ENCODE results near the gene NTN1. TPM values are rescaled to one million over a fixed set of nuclear protein-coding genes. Genes with fewer than 3 reads are reported as not detected.
A peak's percentile ranks its signal among the peaks of the same experiment; 100 is the strongest.
"Not testable (repeated sequence)": the region's sequence is repeated elsewhere in the genome, so short reads cannot be mapped to it uniquely, and the experiment has no call there.

NTN1 gene
- total RNA-seq: 0.41 and 0.60 TPM in 2 replicates

DNA sequence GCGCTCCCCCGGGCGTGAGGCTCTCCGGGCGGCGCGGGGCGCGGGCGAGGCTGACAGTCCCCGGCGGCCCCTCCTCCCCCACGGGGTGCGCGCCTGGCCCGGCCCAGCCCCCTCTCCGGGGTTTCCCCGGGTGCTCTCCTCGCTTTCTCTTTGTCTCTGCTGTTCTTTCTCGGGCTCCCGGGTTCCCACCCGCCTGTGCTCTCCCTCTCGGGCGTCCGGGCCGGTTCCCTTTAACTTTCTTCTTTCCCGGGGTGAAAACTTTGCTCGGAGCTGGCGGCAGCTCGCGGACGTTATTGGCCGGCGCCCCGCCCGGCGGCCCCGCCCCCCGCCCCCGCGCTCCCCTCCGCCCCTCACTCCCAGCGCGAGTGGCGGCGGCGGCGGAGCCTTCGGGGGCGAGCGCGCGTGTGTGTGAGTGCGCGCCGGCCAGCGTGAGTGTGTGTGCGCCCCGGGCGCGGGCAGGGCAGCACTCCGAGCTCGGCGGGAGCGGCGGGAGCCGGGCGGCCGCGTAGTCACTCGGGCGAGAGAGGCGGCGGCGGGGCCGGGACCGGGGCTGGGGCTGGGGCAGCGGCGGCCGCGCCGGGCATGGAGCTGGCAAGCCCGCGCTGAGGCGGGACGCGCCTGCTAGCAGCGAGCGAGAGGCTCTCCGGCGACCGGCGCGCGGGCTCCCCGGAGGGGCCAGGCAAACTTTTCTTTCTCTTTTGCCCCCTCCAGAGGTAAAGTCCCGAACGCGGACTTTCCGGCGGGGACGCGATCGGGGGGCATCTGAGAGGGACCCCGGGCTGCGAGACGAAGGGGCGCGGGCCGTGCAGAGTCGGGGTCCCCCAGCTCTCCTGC, at the start of gene NTN1:
TSS of gene NTN1 (plus strand) at position 353 of the 834 bp plus-strand sequence. CDS start 864 bp downstream, outside the sequence.
- intact Hi-C loops (cut with micrococcal nuclease): no loop called here
- peaks cover 54% of the 10 kb centered on the region for H3K27me3 Mint-ChIP-seq (ENCODE audit: low read depth)
- H3K9me3 Mint-ChIP-seq: no peaks in the 10 kb centered on the region
- DNase-seq (ENCODE audit: low spot score): peak; percentile 55
- H3K36me3 Mint-ChIP-seq (ENCODE audit: low read depth): peaks cover 2% of the 10 kb centered on the region
- H3K4me3 Mint-ChIP-seq (ENCODE audit: low read depth): peak within 1 kb of the TSS; percentile 79
- H3K27ac Mint-ChIP-seq: no peak within 1 kb of the TSS
- H3K4me1 Mint-ChIP-seq (ENCODE audit: low read depth): peaks cover 4% of the 10 kb centered on the region

DNA sequence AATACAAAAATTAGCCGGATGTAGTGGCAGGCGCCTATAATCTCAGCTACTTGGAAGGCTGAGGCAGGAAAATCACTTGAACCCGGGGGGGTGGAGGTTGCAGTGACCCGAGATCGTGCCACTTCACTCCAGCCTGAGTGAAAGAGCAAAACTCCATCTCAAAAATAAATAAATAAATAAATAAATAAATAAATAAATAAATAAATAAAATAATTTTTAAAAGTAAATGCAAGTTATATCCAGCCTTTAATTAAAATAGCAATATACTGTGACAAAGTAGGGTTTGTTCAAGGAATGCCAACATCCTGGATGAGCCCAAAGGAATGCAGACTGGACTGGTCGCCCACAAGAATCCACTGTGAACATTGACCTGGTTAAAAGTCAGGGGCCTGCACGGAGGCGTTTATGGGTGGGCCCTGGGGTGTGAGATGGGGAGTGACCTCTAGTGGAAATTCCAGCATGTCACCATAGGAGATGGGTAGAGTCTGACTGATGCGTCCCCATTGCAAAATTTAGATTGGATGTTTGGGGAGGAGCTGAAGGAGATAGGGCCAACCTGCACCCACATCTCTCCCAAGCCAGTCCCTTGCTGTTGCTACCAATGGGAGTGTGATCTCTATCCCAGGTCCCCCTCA, 46.1 kb upstream of the NTN1 start:
- peaks cover 2% of the 10 kb centered on the region for H3K27me3 Mint-ChIP-seq (ENCODE audit: low read depth)
- H3K4me1 Mint-ChIP-seq (ENCODE audit: low read depth): peaks cover 5% of the 10 kb centered on the region
- no peak overlapping the region for H3K4me3 Mint-ChIP-seq (ENCODE audit: low read depth)
- H3K9me3 Mint-ChIP-seq: peaks cover 12% of the 10 kb centered on the region
- no peak overlapping the region for H3K27ac Mint-ChIP-seq
- peaks cover 4% of the 10 kb centered on the region for H3K36me3 Mint-ChIP-seq (ENCODE audit: low read depth)
- no peak for DNase-seq (ENCODE audit: low spot score)
- intact Hi-C loops (cut with micrococcal nuclease): no loop called here

DNA sequence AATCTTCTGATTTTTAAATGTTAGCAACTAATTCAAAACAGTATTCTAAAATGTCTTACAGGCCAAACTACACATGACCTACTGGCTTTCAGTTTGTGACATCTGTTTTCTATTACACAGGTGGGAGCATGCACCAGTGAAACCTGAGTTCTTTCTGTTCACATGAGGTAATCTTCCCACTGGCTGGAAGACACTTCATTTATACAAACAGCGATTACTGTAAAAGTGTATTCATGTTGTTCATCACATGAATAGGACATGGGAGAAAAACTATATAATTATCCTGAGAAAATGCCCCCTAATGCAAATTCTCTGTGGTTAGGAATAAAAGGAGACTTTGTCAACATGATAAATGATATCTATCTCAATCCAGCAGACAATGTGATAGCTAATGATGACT, 44.7 kb upstream of the NTN1 start:
- H3K36me3 Mint-ChIP-seq (ENCODE audit: low read depth): no peaks in the 10 kb centered on the region

DNA sequence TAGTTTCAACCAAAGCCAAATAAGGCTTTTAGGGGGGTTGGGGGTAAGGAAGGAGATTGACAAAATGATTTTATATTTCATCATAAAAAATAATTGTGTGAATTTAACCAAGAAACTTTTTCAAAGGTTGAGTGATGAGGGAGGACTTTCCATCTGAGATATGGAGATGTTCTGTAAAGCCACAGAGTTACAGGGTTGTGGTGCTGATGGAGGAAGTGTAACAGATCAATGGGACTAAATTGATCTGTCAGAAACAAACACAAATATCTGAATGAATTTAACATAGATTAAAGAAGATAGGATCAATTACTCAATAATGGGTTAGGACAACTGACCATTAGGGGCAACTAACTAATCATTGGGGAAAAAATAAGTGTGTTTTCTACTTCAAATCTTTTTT, 41.6 kb upstream of the NTN1 start:
- peaks cover 7% of the 10 kb centered on the region for H3K4me1 Mint-ChIP-seq (ENCODE audit: low read depth)
- intact Hi-C loops (cut with micrococcal nuclease): no loop called here
- no peak for DNase-seq (ENCODE audit: low spot score)
- H3K9me3 Mint-ChIP-seq: no peaks in the 10 kb centered on the region
- no peak overlapping the region for H3K27ac Mint-ChIP-seq
- H3K4me3 Mint-ChIP-seq (ENCODE audit: low read depth): no peak overlapping the region
- peaks cover 2% of the 10 kb centered on the region for H3K27me3 Mint-ChIP-seq (ENCODE audit: low read depth)
- H3K36me3 Mint-ChIP-seq (ENCODE audit: low read depth): no peaks in the 10 kb centered on the region

More for the DNA sequence above, 44.7 kb upstream of the NTN1 start:
- intact Hi-C loops (cut with micrococcal nuclease): no loop called here
- H3K9me3 Mint-ChIP-seq: peaks cover 6% of the 10 kb centered on the region
- peaks cover 5% of the 10 kb centered on the region for H3K4me1 Mint-ChIP-seq (ENCODE audit: low read depth)
- H3K27me3 Mint-ChIP-seq (ENCODE audit: low read depth): peaks cover 2% of the 10 kb centered on the region
- no peak for DNase-seq (ENCODE audit: low spot score)
- H3K4me3 Mint-ChIP-seq (ENCODE audit: low read depth): no peak overlapping the region
- no peak overlapping the region for H3K27ac Mint-ChIP-seq

DNA sequence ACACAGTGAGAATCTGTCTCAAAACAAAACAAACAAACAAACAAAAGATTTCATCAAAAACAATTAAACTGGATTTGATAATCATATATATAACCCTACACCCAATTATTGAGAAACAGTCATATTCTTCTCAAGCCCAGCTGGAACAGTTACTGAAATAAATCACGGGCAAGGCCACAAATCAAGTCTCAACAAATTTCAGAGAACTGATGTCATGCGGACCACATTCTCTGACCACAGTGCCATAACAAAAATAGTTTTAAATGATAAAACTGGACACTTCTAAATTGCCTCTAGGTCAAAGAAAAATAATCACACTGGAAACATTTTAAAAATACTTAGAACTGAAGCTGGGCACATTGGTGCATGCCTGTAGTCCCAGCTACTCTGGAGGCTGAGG, 39.9 kb upstream of the NTN1 start:
- no peak for DNase-seq (ENCODE audit: low spot score)
- Mint-ChIP-seq H3K36me3 (ENCODE audit: low read depth) (no peaks in the 10 kb centered on the region), H3K4me1 (ENCODE audit: low read depth) (peaks cover 15% of the 10 kb centered on the region), H3K27ac (no peak overlapping the region), H3K27me3 (ENCODE audit: low read depth) (peaks cover 2% of the 10 kb centered on the region), H3K9me3 (peaks cover 14% of the 10 kb centered on the region), H3K4me3 (ENCODE audit: low read depth) (no peak overlapping the region)
- intact Hi-C loops (cut with micrococcal nuclease): no loop called here

DNA sequence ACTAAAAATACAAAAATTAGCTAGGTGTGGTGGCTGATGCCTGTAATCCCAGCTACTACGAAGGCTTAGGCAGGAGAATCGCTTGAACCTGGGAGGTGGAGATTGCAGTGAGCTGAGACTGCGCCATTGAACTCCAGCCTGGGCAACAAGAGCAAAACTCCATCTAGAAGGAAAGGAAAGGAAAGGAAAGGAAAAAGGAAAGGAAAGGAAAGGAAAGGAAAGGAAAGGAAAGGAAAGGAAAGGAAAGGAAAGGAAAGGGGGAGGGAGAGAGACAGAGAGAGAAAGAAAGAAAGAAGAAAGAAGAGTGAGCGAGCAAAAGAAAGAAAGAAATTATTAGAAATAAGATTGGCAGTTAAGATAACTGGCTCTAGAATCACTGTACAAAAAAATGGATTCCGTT, 37.1 kb upstream of the NTN1 start:
- H3K36me3 Mint-ChIP-seq (ENCODE audit: low read depth); H3K27me3 Mint-ChIP-seq (ENCODE audit: low read depth); DNase-seq (ENCODE audit: low spot score); H3K27ac Mint-ChIP-seq; intact Hi-C loops (cut with micrococcal nuclease); H3K4me3 Mint-ChIP-seq (ENCODE audit: low read depth): not testable (repeated sequence)
- peaks cover 16% of the 10 kb centered on the region for H3K4me1 Mint-ChIP-seq (ENCODE audit: low read depth)
- peaks cover 21% of the 10 kb centered on the region for H3K9me3 Mint-ChIP-seq

DNA sequence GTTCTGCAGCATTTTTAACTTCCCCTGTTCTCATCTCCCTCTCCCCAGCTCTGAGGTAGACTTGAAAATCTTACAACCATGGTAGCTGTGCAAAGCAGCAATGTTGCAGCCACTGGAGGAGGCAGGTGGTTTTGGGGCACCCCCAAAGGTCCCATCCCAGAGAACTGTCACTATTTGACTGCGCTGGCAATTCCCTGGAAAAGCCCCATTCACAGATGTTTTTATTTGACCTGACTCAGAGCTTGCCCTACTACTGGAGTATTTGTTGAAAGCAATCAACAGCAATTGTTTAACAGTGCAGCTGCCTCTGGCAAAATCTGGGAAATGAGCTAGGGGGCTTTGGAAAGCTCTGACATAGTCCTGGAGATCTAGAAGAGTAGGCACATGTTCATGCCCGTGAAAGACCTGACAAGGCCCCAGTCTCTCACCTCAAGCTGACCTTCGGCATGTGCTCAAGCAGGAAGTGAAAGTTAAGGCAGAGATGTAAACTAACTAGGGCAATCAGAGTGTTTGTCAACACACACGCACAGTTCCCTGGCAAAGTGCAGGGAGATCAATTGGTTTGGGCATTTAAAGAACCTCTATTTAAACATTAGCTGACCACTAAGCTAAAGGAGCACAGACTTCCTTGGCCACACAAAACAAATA, 36.1 kb upstream of the NTN1 start:
- Mint-ChIP-seq H3K27ac (no peak overlapping the region), H3K4me1 (ENCODE audit: low read depth) (peaks cover 11% of the 10 kb centered on the region), H3K36me3 (ENCODE audit: low read depth) (no peaks in the 10 kb centered on the region), H3K27me3 (ENCODE audit: low read depth) (no peaks in the 10 kb centered on the region), H3K9me3 (peaks cover 21% of the 10 kb centered on the region), H3K4me3 (ENCODE audit: low read depth) (no peak overlapping the region)
- no peak for DNase-seq (ENCODE audit: low spot score)
- intact Hi-C loops (cut with micrococcal nuclease): no loop called here

DNA sequence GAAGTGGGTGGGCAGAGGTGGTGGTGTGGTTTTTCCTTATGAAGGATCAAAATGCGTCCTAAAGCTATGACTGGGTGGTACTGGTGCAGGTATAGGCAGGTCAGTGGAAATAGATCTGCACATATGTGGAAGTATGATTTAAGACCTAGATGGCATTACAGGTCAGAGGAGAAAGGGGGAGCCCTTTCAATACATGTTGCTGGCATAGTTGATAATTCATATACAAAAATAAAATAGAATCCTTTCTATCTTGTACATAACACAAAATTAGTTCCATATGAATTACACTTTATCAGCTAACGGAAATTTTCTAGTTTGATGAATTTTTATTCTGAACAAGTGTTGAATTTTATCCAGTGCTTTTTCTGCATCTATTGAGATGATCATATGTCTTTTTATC, 35.0 kb upstream of the NTN1 start:
- no peaks in the 10 kb centered on the region for H3K36me3 Mint-ChIP-seq (ENCODE audit: low read depth)
- intact Hi-C loops (cut with micrococcal nuclease): no loop called here
- H3K27ac Mint-ChIP-seq: no peak overlapping the region
- peaks cover 12% of the 10 kb centered on the region for H3K4me1 Mint-ChIP-seq (ENCODE audit: low read depth)
- peaks cover 3% of the 10 kb centered on the region for H3K27me3 Mint-ChIP-seq (ENCODE audit: low read depth)
- peaks cover 21% of the 10 kb centered on the region for H3K9me3 Mint-ChIP-seq
- no peak overlapping the region for H3K4me3 Mint-ChIP-seq (ENCODE audit: low read depth)
- no peak for DNase-seq (ENCODE audit: low spot score)

DNA sequence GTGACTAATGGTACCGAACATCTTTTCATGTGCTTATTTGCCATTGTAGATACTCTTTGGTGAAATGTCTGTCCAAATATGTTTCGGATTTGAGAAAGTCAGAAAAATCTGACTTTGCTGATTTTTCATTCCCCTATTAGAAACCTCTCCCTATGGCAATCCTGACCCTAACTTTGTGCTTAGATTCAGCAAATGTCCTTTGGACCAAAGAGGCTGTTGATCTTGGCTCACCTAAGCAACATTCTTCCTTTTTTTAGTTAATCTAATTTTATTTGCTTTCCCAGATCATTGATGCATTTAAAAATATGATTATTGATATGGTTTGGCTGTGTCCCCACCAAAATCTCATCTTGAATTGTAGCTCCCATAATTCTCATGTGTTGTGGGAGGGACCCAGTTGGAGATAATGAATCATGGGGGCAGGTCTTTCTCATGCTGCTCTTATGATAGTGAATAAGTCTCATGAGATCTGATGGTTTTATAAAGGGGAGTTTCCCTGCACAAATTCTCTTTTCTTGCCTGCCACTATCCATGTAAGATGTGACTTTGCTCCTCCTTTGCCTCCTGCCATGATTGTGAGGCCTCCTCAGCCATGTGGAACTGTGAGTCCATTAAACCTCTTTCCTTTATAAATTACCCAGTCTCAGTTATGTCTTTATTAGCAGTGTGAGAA, 32.9 kb upstream of the NTN1 start:
- peaks cover 21% of the 10 kb centered on the region for H3K9me3 Mint-ChIP-seq
- H3K27ac Mint-ChIP-seq; DNase-seq (ENCODE audit: low spot score); H3K36me3 Mint-ChIP-seq (ENCODE audit: low read depth); H3K27me3 Mint-ChIP-seq (ENCODE audit: low read depth); H3K4me3 Mint-ChIP-seq (ENCODE audit: low read depth); intact Hi-C loops (cut with micrococcal nuclease): not testable (repeated sequence)
- H3K4me1 Mint-ChIP-seq (ENCODE audit: low read depth): peaks cover 15% of the 10 kb centered on the region

DNA sequence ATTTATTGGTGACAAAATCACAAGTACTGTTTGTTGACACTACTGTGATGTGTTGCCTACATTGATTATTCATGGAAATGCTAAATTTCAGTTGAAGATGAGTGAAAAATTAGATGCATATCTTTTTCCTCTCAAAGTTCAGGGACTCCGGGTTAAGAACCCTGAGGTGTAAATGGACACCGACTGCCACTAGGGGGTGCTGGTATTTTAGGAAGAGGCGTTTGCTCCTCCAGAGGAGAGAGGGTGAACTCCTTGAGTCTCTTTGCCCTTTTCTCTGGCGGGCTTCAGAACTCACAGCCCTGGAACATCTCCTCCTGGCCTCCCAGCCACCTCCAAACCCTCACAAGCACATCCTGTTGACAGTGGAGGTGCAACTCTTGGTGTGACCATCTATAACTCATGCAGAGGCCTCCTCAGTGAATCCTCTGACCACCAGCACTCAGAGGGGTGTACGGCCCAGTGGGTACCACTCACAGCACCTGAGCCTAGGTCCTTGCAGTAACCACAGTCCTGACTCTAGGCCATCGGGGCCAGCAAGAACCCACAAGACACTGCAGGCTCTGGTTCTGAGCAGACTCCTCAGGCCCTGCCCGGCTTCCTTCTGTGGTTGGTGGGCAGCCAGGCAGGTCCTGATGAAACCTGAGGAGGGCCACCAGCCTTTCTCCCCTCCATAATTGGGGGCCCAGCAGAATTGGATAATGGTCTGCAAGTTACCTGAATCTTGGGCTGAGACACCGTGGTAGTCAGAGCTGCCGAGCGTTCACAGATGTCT, 29.6 kb upstream of the NTN1 start:
- H3K27me3 Mint-ChIP-seq (ENCODE audit: low read depth): peaks cover 6% of the 10 kb centered on the region
- H3K4me3 Mint-ChIP-seq (ENCODE audit: low read depth): no peak overlapping the region
- H3K27ac Mint-ChIP-seq: no peak overlapping the region
- H3K4me1 Mint-ChIP-seq (ENCODE audit: low read depth): peaks cover 6% of the 10 kb centered on the region
- intact Hi-C loops (cut with micrococcal nuclease): loop anchor here (10.0 kb wide), 1 partner anchor 247 kb away; the partner anchor contains the start of gene CCDC42
- DNase-seq (ENCODE audit: low spot score): peak; percentile 31
- H3K9me3 Mint-ChIP-seq: peaks cover 8% of the 10 kb centered on the region
- no peaks in the 10 kb centered on the region for H3K36me3 Mint-ChIP-seq (ENCODE audit: low read depth)

DNA sequence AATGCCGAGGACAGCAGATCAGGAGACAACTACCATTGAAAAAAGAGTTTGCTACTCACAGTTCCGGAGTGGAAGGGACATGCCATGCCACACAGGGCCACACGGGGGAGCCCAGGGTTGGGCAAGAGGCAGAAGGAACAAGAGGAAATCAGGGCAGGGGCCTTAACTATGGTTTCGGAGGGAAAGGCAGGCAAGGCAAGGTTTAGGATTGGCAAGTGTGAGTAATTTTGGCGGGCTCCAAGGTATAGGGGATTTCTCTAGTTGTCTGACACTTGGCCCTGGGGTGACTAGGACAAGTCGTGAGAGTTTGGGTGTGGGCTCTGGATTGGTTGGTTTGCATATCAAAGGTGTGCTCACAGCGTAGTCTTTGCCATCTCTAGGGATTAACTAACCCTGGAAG, 27.0 kb upstream of the NTN1 start:
- Mint-ChIP-seq H3K27ac (no peak overlapping the region), H3K4me3 (ENCODE audit: low read depth) (no peak overlapping the region), H3K4me1 (ENCODE audit: low read depth) (peaks cover 4% of the 10 kb centered on the region), H3K27me3 (ENCODE audit: low read depth) (peaks cover 12% of the 10 kb centered on the region), H3K9me3 (no peaks in the 10 kb centered on the region), H3K36me3 (ENCODE audit: low read depth) (no peaks in the 10 kb centered on the region)
- peak; percentile 45 for DNase-seq (ENCODE audit: low spot score)
- intact Hi-C loops (cut with micrococcal nuclease): loop anchor here (10.0 kb wide), 1 partner anchor 250 kb away; the partner anchor contains the start of gene CCDC42

DNA sequence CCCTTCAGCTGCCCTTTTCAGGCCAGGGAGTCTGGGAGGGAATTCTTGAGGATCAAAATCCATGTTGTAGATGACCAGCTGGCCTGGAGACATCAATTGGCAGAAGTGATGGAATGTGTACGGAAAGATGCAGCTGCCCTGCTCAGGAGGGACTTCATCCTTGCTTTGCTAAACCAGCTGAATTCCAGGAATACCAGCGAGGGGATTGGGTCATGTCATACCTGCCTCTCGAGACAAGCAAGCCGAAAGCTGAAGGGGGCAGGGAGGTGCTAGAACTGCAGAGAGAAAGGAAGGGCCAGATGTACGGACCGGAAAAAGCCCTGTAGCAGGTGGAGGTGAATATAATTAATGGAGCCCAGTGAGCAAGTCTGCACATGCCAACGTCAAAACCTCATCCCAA, 25.6 kb upstream of the NTN1 start:
- no peak overlapping the region for H3K4me3 Mint-ChIP-seq (ENCODE audit: low read depth)
- intact Hi-C loops (cut with micrococcal nuclease): loop anchor here (10.0 kb wide), 1 partner anchor 251 kb away; the partner anchor contains the start of gene CCDC42
- peaks cover 4% of the 10 kb centered on the region for H3K4me1 Mint-ChIP-seq (ENCODE audit: low read depth)
- H3K36me3 Mint-ChIP-seq (ENCODE audit: low read depth): no peaks in the 10 kb centered on the region
- DNase-seq (ENCODE audit: low spot score): no peak
- no peaks in the 10 kb centered on the region for H3K9me3 Mint-ChIP-seq
- H3K27ac Mint-ChIP-seq: no peak overlapping the region
- peaks cover 20% of the 10 kb centered on the region for H3K27me3 Mint-ChIP-seq (ENCODE audit: low read depth)
